GM19043 (cell line): Measurements from ENCODE around the gene MAPK7.

Experiments
- ATAC-seq: cut with Tn5 transposase; IDR thresholded peaks from one replicate; pipeline ENCODE4 v1.9.1; 2021; ENCODE audit warnings: low read depth; ENCODE audit not compliant: unreplicated experiment

Gene MAPK7

GRCh38 chr17:19414396-19415280 lies 36.3 kb downstream of the MAPK7 start:
- ATAC-seq: no peak

- ATAC-seq: no peak
Observed at GRCh38 chr17:19415311-19415710, 37.0 kb downstream of the MAPK7 start.

DNA sequence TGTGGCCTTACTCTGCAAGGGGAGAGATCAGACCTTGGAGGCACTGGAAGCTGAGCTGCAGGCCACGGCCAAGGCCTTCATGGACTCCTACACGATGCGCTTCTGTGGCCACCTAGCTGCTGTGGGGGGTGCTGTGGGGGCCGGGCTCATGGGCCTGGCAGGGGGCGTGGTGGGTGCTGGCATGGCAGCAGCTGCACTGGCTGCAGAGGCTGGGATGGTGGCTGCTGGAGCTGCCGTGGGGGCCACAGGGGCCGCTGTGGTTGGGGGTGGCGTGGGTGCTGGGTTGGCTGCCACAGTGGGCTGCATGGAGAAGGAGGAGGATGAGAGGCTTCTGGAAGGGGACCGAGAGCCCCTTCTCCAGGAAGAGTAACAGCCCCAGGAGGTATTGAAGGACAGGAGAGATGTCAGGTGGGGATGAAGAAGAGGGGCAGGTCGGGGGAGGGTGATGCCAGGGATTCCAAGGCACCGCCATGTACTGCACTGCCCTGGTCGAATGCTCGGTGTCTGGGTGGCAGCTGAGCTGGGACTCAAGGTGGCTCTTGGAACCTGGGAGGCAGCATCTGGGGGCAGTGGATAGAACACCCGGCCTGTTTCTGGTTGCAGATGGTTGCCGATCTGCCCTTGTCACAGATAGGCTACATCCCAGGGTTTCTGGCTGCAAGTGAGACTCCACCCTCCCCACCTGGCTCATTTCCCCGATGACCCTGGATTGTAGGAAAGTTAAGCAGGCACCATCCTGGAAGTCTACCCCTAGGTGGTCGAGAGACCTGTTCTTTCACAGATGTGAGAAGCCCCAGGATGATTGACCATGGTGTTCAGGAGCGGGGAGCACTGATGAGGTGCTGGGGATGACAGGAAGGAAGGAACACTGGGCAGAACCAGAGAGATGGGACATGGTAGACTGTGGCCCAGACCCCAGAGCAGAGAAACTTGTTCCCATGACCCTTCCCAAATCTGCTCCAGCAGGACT lies 37.8 kb downstream of the MAPK7 start:
- ATAC-seq: no peak

DNA sequence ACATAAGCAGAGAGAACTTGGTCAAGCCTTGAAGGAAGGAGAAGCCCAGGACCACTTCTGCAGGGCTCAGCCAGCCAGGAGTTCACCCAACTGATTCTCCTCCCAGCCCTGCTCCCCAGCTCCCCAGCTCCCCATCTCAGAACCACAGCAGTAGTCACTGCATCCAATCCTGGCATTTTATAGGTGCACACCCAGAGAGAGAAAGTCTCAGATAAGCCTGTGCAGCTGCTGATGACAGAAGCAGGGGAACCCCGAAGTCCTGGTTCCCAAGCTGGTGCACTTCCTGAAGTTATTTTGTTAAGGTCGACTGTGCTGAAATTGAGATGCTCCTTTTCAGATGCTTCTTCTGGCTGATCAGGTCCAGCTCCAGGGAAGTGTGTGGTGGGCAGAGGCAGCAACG lies 39.3 kb downstream of the MAPK7 start:
- no peak for ATAC-seq

DNA sequence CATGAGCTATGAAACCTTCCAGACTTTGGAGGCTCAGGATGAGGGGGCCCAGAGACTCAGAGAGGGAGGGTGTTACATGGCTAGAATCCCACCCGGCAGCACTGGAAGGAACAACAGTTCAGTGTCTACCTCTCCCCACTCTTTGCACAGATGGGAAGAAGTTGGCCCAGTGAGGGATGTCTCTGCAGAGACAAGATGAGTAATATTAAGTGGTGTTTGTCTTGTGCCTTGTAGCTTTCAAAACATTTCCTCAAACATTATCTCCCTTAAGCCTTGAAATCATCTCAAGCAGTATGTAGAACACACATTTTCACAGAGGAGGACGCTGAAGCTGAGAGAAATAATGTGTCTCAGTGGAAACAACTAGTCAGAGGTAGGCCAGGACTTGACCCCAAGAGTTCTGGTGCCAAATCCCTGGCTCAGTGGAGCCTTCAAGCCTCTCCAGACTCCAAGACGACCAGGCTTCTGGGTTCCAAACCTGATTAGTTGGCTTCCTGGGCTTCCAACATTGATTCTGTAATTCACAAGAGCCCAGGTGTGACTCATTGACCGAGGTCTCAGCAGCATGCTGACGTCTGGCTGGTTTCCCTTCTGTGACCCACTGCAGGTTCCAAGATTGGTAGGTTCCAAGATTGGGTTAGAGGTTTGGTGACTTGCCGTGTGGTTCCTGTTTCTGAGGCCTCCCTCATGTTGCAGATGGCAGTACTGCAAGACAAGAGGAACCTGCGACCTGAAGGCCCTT lies 40.1 kb downstream of the MAPK7 start:
- ATAC-seq: no peak

- no peak for ATAC-seq
Observed at GRCh38 chr17:19421219-19421618, 42.9 kb downstream of the MAPK7 start.

DNA sequence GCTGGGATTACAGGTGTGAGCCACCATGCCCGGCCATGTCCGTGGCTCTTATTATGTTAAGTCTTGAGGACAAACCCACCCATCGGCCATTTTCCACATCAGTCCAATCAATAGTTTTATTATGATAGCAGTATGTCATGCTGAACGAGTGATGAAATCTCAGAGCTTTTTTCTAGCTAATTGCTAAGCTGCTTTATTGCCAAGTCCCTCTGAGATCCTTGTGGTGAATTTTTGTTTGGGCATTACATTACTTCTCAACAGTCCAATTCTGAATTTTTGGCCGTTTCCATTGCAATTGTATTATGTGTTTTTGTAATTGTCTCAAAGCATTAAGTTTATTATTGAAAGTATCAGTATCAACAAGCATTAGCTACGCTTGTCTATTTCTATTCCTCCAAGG lies 43.6 kb downstream of the MAPK7 start:
- ATAC-seq: no peak

DNA sequence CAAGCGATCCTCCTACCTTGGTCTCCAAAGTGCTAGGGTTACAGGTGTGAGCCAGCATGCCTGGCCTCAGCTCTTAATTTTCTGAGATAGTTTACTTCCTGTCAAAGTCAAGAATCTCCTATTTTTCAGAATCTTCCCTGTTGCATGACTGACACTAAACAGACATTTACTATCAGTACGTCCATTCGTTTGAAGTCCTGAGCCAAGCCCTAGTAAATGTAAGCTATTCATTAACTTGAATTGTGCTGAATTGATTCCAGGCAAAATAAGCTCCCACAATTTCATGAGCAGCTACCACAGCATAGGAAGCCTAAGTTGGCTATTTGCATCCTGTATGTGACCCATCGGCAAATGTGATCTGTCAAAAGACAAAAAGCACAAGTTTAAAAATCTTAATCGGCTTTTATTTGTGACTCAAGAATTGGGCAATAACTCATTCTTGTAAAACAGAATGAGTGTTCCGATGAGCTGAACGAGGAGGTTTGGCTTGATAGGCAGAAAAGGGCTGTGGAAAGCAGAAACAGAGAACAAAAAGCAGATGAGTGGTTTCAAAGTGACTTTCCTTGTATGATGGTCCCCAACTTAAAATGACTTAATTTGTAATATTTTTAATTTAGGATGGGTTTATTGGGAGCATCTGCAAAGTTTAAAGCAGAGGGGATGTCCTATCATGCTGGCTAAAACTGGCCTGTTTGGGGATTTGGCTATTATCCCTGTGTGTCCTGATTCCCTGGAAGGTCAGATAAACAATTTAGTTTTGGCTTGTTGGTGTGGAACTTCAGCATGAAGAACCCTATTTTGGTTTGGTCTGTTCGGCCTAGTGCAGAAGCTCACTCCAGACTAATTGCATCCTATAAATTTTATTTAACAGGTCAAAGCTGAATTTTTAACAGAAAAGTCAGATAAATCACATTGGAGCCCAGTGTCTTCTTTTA lies 46.9 kb downstream of the MAPK7 start:
- no peak for ATAC-seq

DNA sequence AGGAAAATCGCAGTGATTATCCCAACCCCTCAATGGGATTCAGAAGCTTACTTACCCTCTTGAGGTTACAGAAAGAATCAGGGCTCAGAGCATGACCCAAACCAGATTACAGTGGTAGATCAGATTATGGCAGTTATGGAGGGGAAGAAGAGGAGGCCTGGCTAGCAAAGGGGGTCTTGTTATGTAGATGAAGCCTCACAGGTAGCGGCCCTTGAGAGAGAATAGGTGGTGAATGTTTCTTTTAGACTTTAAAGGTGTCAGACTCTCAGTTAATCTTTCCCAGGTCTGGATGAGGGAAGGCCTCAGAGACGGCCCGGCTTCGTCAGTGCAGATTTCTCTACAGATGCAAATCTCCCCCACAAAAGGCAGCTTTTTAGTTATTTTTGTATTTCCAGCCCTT lies 48.3 kb downstream of the MAPK7 start:
- ATAC-seq: no peak

GRCh38 chr17:19431691-19432090 lies 53.4 kb downstream of the MAPK7 start:
- no peak for ATAC-seq
